GM21390 (cell line): ENCODE data around the gene SDK1.
"Not testable (repeated sequence)": the region's sequence is repeated elsewhere in the genome, so short reads cannot be mapped to it uniquely, and the experiment has no call there.

Source experiments
- ATAC-seq: cut with Tn5 transposase; IDR thresholded peaks from one replicate; pipeline ENCODE4 v1.9.1; 2021; ENCODE audit not compliant: unreplicated experiment

The SDK1 gene

GRCh38 chr7:3643091-3643490, 342.0 kb downstream of the SDK1 start:
- ATAC-seq: no peak

GRCh38 chr7:3648276-3648675, 347.2 kb downstream of the SDK1 start:
- no peak for ATAC-seq

GRCh38 chr7:3649250-3649649, 348.2 kb downstream of the SDK1 start:
- no peak for ATAC-seq

GRCh38 chr7:3649678-3650440, 348.8 kb downstream of the SDK1 start:
- ATAC-seq: no peak

GRCh38 chr7:3650844-3651243, 349.8 kb downstream of the SDK1 start:
- ATAC-seq: no peak

- no peak for ATAC-seq
These were observed 354.6 kb downstream of the SDK1 start for GRCh38 chr7:3655635-3656034.

- ATAC-seq: no peak
These were observed 356.2 kb downstream of the SDK1 start for GRCh38 chr7:3657206-3657605.

GRCh38 chr7:3668743-3669142, 367.7 kb downstream of the SDK1 start:
- ATAC-seq: no peak

- no peak for ATAC-seq
These were observed 369.8 kb downstream of the SDK1 start for GRCh38 chr7:3670898-3671297.

- no peak for ATAC-seq
These were observed 372.5 kb downstream of the SDK1 start for GRCh38 chr7:3673524-3673923.

GRCh38 chr7:3678314-3678810, 377.3 kb downstream of the SDK1 start:
- no peak for ATAC-seq

- ATAC-seq: no peak
These were observed 381.1 kb downstream of the SDK1 start for GRCh38 chr7:3682028-3682710.

- no peak for ATAC-seq
These were observed 382.8 kb downstream of the SDK1 start for GRCh38 chr7:3683546-3684539.

GRCh38 chr7:3688071-3688470, 387.0 kb downstream of the SDK1 start:
- no peak for ATAC-seq

- ATAC-seq: no peak
These were observed 387.8 kb downstream of the SDK1 start for GRCh38 chr7:3688842-3689241.

- no peak for ATAC-seq
These were observed 390.6 kb downstream of the SDK1 start for GRCh38 chr7:3691478-3692158.

GRCh38 chr7:3695602-3696001, 394.6 kb downstream of the SDK1 start:
- ATAC-seq: no peak

- ATAC-seq: no peak
These were observed 395.1 kb downstream of the SDK1 start for GRCh38 chr7:3696113-3696512.

GRCh38 chr7:3697472-3697871, 396.4 kb downstream of the SDK1 start:
- no peak for ATAC-seq

- ATAC-seq: no peak
These were observed 404.2 kb downstream of the SDK1 start for GRCh38 chr7:3705258-3705657.

- ATAC-seq: not testable (repeated sequence)
These were observed 405.0 kb downstream of the SDK1 start for GRCh38 chr7:3706091-3706490.
